Measurements from ENCODE around the gene PTPRT.

The PTPRT gene

DNA sequence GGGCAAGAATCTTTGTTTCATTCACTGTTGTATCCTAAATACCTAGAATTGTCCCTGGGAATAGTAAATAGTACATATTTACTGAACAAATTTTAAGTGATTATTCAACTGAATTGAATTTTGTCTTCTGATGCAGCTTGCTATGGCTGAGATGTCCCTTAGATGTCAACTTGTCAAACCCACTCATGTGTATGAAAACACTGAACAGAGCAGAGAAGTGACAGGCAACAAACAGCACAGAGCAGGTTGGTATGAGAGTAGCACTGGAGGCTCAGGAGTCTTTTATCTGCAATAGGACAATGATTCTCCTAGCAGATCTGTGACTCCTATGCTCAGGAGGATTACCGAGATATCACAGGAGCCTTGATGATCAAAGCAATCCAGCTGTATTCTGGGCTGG lies 1031.4 kb downstream of the PTPRT start:
- no peaks in the 10 kb centered on the region for H3K4me1 ChIP-seq (ENCODE audit: low read length)
- no peaks in the 10 kb centered on the region for H3K9me3 ChIP-seq (replicated peaks; ENCODE audit: insufficient read depth, low read length)
- H3K27me3 ChIP-seq (replicated peaks; ENCODE audit: insufficient read depth, low read length), result no peaks in the 10 kb centered on the region
- no peaks in the 10 kb centered on the region for H3K9me2 ChIP-seq (replicated peaks; ENCODE audit: insufficient read depth, low read length)
- no peak overlapping the region for H2AFZ ChIP-seq (ENCODE audit: low read length)
- no peaks in the 10 kb centered on the region for H4K20me1 ChIP-seq (ENCODE audit: insufficient read depth, low read length)
- no peak overlapping the region for H3K4me3 ChIP-seq (ENCODE audit: low read length)
- H3K36me3 ChIP-seq (replicated peaks; ENCODE audit: insufficient read depth, low read length), result no peaks in the 10 kb centered on the region
- no peaks in the 10 kb centered on the region for H3K79me2 ChIP-seq (ENCODE audit: low read length)
- no peak overlapping the region for H3K4me2 ChIP-seq (ENCODE audit: low read depth, low read length)
- TF ChIP-seq EZH2 (optimal IDR thresholded peaks at IDR 0.05; ENCODE audit: low read depth, low read length) (no peak), EZH2phosphoT487 (IDR thresholded peaks at IDR 0.05; ENCODE audit: low read length) (no peak)
- TF ChIP-seq, protein P1, sequence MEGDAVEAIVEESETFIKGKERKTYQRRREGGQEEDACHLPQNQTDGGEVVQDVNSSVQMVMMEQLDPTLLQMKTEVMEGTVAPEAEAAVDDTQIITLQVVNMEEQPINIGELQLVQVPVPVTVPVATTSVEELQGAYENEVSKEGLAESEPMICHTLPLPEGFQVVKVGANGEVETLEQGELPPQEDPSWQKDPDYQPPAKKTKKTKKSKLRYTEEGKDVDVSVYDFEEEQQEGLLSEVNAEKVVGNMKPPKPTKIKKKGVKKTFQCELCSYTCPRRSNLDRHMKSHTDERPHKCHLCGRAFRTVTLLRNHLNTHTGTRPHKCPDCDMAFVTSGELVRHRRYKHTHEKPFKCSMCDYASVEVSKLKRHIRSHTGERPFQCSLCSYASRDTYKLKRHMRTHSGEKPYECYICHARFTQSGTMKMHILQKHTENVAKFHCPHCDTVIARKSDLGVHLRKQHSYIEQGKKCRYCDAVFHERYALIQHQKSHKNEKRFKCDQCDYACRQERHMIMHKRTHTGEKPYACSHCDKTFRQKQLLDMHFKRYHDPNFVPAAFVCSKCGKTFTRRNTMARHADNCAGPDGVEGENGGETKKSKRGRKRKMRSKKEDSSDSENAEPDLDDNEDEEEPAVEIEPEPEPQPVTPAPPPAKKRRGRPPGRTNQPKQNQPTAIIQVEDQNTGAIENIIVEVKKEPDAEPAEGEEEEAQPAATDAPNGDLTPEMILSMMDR (IDR thresholded peaks at IDR 0.05; ENCODE audit: low read length), result no peak
- no peak overlapping the region for H3K9ac ChIP-seq (ENCODE audit: low read length)
- no peak for DNase-seq
- H3K27ac ChIP-seq (ENCODE audit: low read length), result no peak overlapping the region
- H3F3A ChIP-seq (ENCODE audit: insufficient read depth, low read length), result no peaks in the 10 kb centered on the region

DNA sequence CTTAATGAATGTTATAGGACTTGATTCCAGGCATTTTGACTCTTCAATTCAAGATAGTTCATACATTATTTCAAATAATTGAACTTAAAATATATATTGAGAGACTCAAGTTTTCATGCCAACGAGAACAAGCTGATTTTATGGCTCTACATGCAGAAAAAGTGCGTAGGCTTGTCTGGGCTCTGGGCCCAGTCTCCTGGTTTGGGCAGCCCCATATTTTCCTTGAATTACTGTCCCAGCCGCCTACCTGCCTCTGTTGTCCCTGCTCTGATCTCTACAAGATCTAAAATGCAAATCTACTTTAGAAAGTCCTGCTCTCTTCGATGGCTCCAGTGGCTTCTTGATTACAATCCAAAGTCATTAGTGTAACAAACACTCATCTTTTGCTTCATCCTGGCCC lies 1034.1 kb downstream of the PTPRT start:
- no peaks in the 10 kb centered on the region for H4K20me1 ChIP-seq (ENCODE audit: insufficient read depth, low read length)
- TF ChIP-seq, protein P1 (IDR thresholded peaks at IDR 0.05; ENCODE audit: low read length), result no peak
- TF ChIP-seq EZH2phosphoT487 (IDR thresholded peaks at IDR 0.05; ENCODE audit: low read length), result no peak
- no peak for TF ChIP-seq EZH2 (optimal IDR thresholded peaks at IDR 0.05; ENCODE audit: low read depth, low read length)
- H3K79me2 ChIP-seq (ENCODE audit: low read length), result no peaks in the 10 kb centered on the region
- H2AFZ ChIP-seq (ENCODE audit: low read length), result no peak overlapping the region
- DNase-seq, result no peak
- no peak overlapping the region for H3K4me2 ChIP-seq (ENCODE audit: low read depth, low read length)
- H3K4me1 ChIP-seq (ENCODE audit: low read length), result no peaks in the 10 kb centered on the region
- H3K36me3 ChIP-seq (replicated peaks; ENCODE audit: insufficient read depth, low read length), result no peaks in the 10 kb centered on the region
- H3K27me3 ChIP-seq (replicated peaks; ENCODE audit: insufficient read depth, low read length), result no peaks in the 10 kb centered on the region
- H3K9me3 ChIP-seq (replicated peaks; ENCODE audit: insufficient read depth, low read length), result no peaks in the 10 kb centered on the region
- no peaks in the 10 kb centered on the region for H3F3A ChIP-seq (ENCODE audit: insufficient read depth, low read length)
- H3K9me2 ChIP-seq (replicated peaks; ENCODE audit: insufficient read depth, low read length), result no peaks in the 10 kb centered on the region
- H3K4me3 ChIP-seq (ENCODE audit: low read length), result no peak overlapping the region
- H3K27ac ChIP-seq (ENCODE audit: low read length), result no peak overlapping the region
- H3K9ac ChIP-seq (ENCODE audit: low read length), result no peak overlapping the region

DNA sequence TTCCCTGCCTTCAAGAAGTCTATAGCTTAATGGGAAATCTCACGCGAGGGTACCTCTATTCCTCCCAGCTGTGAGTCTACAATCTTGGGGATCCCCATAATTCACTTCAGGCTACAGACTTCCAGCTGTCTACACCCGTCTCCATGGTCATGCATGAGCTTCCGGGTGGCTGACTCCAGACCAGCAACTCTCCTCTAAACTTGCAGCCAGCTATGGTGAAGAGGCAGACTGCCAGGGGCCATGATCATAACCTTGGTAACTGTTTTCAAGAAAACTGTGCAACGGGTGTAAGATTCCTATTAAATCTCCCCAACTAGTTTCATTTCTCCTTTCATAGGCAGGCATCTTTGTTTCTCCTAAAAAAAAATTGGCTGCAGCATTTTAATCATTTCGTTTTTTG lies 1037.1 kb downstream of the PTPRT start:
- no peak overlapping the region for H3K4me2 ChIP-seq (ENCODE audit: low read depth, low read length)
- no peaks in the 10 kb centered on the region for H3F3A ChIP-seq (ENCODE audit: insufficient read depth, low read length)
- no peak for DNase-seq
- no peaks in the 10 kb centered on the region for H3K9me2 ChIP-seq (replicated peaks; ENCODE audit: insufficient read depth, low read length)
- no peaks in the 10 kb centered on the region for H3K27me3 ChIP-seq (replicated peaks; ENCODE audit: insufficient read depth, low read length)
- no peak overlapping the region for H3K9ac ChIP-seq (ENCODE audit: low read length)
- TF ChIP-seq EZH2phosphoT487 (IDR thresholded peaks at IDR 0.05; ENCODE audit: low read length) (no peak), EZH2 (optimal IDR thresholded peaks at IDR 0.05; ENCODE audit: low read depth, low read length) (no peak)
- TF ChIP-seq, protein P1 (IDR thresholded peaks at IDR 0.05; ENCODE audit: low read length), result no peak
- no peaks in the 10 kb centered on the region for H3K36me3 ChIP-seq (replicated peaks; ENCODE audit: insufficient read depth, low read length)
- no peak overlapping the region for H3K27ac ChIP-seq (ENCODE audit: low read length)
- no peaks in the 10 kb centered on the region for H3K9me3 ChIP-seq (replicated peaks; ENCODE audit: insufficient read depth, low read length)
- no peak overlapping the region for H3K4me3 ChIP-seq (ENCODE audit: low read length)
- H3K79me2 ChIP-seq (ENCODE audit: low read length), result no peaks in the 10 kb centered on the region
- no peaks in the 10 kb centered on the region for H4K20me1 ChIP-seq (ENCODE audit: insufficient read depth, low read length)
- H2AFZ ChIP-seq (ENCODE audit: low read length), result no peak overlapping the region
- H3K4me1 ChIP-seq (ENCODE audit: low read length), result no peaks in the 10 kb centered on the region

Measured in MM.1S (cell line).